ENCODE results near the gene NMT1.

Gene NMT1

GRCh38 chr17:45101546-45101882 is 40.4 kb downstream of the NMT1 start:
- TF ChIP-seq CTCF (IDR thresholded peaks at IDR 0.05; ENCODE audit: borderline replicate concordance, extremely low read depth, low read length, poor library complexity, severe bottlenecking) (no peak), EZH2 (IDR thresholded peaks at IDR 0.05; ENCODE audit: borderline replicate concordance, low read depth, low read length, severe bottlenecking) (no peak)
- Histone ChIP-seq H3K27ac (ENCODE audit: low read length) (no peak overlapping the region), H3K9ac (ENCODE audit: low read depth, low read length) (no peak overlapping the region), H4K20me1 (ENCODE audit: insufficient read depth, low read length) (peaks cover 13% of the 10 kb centered on the region), H3K27me3 (ENCODE audit: insufficient read depth, low read length, poor library complexity) (no peaks in the 10 kb centered on the region), H3K9me3 (ENCODE audit: insufficient read depth, low read length, severe bottlenecking) (no peaks in the 10 kb centered on the region), H3K4me3 (ENCODE audit: low read depth in 1 of 2, low read length in 2 of 2) (no peak overlapping the region), H2AFZ (ENCODE audit: low read depth, low read length) (no peak overlapping the region), H3K79me2 (ENCODE audit: insufficient read depth, low read length) (no peaks in the 10 kb centered on the region), H3K4me2 (ENCODE audit: insufficient read depth, low read length) (no peak overlapping the region), H3K36me3 (ENCODE audit: insufficient read depth, low read length) (peaks cover 91% of the 10 kb centered on the region), H3K4me1 (ENCODE audit: insufficient read depth, low read length) (no peaks in the 10 kb centered on the region)
- DNase-seq (no peak), ATAC-seq (ENCODE audit: insufficient read depth, low read depth) (no peak)

- H3K9ac ChIP-seq (ENCODE audit: low read depth, low read length): no peak overlapping the region
- TF ChIP-seq CTCF (IDR thresholded peaks at IDR 0.05; ENCODE audit: borderline replicate concordance, extremely low read depth, low read length, poor library complexity, severe bottlenecking) (no peak), EZH2 (IDR thresholded peaks at IDR 0.05; ENCODE audit: borderline replicate concordance, low read depth, low read length, severe bottlenecking) (no peak)
- H3K4me3 ChIP-seq (ENCODE audit: low read depth in 1 of 2, low read length in 2 of 2): no peak overlapping the region
- no peak for DNase-seq
- H3K9me3 ChIP-seq (ENCODE audit: insufficient read depth, low read length, severe bottlenecking): no peaks in the 10 kb centered on the region
- H3K27ac ChIP-seq (ENCODE audit: low read length): no peak overlapping the region
- no peak overlapping the region for H3K4me2 ChIP-seq (ENCODE audit: insufficient read depth, low read length)
- H3K4me1 ChIP-seq (ENCODE audit: insufficient read depth, low read length): no peaks in the 10 kb centered on the region
- H3K79me2 ChIP-seq (ENCODE audit: insufficient read depth, low read length): no peaks in the 10 kb centered on the region
- H3K36me3 ChIP-seq (ENCODE audit: insufficient read depth, low read length): peaks cover 91% of the 10 kb centered on the region
- peaks cover 16% of the 10 kb centered on the region for H4K20me1 ChIP-seq (ENCODE audit: insufficient read depth, low read length)
- no peaks in the 10 kb centered on the region for H3K27me3 ChIP-seq (ENCODE audit: insufficient read depth, low read length, poor library complexity)
- ATAC-seq (ENCODE audit: insufficient read depth, low read depth): no peak
- no peak overlapping the region for H2AFZ ChIP-seq (ENCODE audit: low read depth, low read length)
Observed at GRCh38 chr17:45101883-45102811, 41.0 kb downstream of the NMT1 start.

GRCh38 chr17:45102856-45103255 is 41.7 kb downstream of the NMT1 start:
- Histone ChIP-seq H3K9me3 (ENCODE audit: insufficient read depth, low read length, severe bottlenecking) (no peaks in the 10 kb centered on the region), H3K4me3 (ENCODE audit: low read depth in 1 of 2, low read length in 2 of 2) (no peak overlapping the region), H3K36me3 (ENCODE audit: insufficient read depth, low read length) (peaks cover 91% of the 10 kb centered on the region), H3K27ac (ENCODE audit: low read length) (no peak overlapping the region), H4K20me1 (ENCODE audit: insufficient read depth, low read length) (peaks cover 20% of the 10 kb centered on the region), H3K79me2 (ENCODE audit: insufficient read depth, low read length) (no peaks in the 10 kb centered on the region), H3K27me3 (ENCODE audit: insufficient read depth, low read length, poor library complexity) (no peaks in the 10 kb centered on the region), H3K4me2 (ENCODE audit: insufficient read depth, low read length) (no peak overlapping the region), H3K4me1 (ENCODE audit: insufficient read depth, low read length) (no peaks in the 10 kb centered on the region), H3K9ac (ENCODE audit: low read depth, low read length) (no peak overlapping the region), H2AFZ (ENCODE audit: low read depth, low read length) (no peak overlapping the region)
- ATAC-seq (ENCODE audit: insufficient read depth, low read depth) (no peak), DNase-seq (no peak)
- TF ChIP-seq EZH2 (IDR thresholded peaks at IDR 0.05; ENCODE audit: borderline replicate concordance, low read depth, low read length, severe bottlenecking) (no peak), CTCF (IDR thresholded peaks at IDR 0.05; ENCODE audit: borderline replicate concordance, extremely low read depth, low read length, poor library complexity, severe bottlenecking) (no peak)
